GM21390 (cell line): ENCODE data around the gene PPP6R3.
A peak's percentile ranks its signal among the peaks of the same experiment; 100 is the strongest.
"Not testable (repeated sequence)": the region's sequence is repeated elsewhere in the genome, so short reads cannot be mapped to it uniquely, and the experiment has no call there.

Experiments used
- ATAC-seq: cut with Tn5 transposase; IDR thresholded peaks from one replicate; pipeline ENCODE4 v1.9.1; 2021; ENCODE audit not compliant: unreplicated experiment

Gene PPP6R3

DNA sequence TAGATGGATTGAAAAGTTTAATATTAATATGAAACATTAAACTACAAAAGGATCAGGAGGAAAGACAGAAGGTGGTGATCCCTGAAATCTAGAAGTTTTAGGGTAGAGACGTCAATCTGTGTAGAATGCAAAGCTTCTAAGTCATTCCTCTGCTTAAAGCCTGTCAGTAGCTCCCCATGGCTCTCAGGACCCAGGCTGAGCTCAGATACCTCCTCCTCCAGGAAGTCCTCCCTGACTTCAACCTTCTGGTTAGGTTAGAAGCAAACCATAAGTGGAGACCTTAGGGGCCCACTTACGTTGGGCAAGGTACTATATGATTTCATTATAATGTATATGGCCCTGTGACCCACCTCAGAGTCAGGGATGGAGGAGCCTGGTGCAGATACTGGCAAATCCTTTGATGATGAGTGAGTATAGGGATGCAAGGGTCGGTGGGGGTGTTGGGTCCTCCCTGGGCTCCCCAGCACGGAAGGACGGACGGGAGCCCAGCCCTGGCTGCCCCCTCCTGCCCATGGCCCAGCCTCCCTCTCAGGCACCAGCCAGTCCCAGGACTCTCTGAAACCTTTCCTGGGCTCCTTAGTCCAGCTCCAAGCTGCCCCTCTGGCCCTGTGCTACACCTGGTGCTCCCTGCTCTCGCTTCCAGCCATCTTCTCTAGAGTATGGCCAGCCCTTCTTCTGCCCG, 3.2 kb upstream of the PPP6R3 start:
- no peak for ATAC-seq

DNA sequence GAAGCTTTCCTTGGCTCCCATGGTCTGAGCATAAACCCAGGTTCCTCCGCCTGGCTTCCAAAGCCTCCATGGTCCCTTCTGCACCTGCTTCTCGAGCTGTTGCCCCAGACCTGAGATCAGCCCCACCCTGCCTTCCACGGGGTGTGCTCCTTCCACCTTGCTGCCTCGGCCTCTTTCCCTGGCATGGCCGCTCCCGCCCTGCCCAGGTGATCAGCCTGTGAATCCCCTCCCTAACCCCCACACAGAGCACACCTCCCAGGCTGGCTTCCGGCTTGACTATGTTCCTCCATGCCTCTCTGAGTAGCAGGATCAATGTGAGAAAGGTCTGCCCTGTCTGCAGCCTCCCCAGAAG, 2.7 kb upstream of the PPP6R3 start:
- ATAC-seq, result no peak

GRCh38 chr11:68458340-68458739, 2.2 kb upstream of the PPP6R3 start:
- ATAC-seq, result not testable (repeated sequence)

DNA sequence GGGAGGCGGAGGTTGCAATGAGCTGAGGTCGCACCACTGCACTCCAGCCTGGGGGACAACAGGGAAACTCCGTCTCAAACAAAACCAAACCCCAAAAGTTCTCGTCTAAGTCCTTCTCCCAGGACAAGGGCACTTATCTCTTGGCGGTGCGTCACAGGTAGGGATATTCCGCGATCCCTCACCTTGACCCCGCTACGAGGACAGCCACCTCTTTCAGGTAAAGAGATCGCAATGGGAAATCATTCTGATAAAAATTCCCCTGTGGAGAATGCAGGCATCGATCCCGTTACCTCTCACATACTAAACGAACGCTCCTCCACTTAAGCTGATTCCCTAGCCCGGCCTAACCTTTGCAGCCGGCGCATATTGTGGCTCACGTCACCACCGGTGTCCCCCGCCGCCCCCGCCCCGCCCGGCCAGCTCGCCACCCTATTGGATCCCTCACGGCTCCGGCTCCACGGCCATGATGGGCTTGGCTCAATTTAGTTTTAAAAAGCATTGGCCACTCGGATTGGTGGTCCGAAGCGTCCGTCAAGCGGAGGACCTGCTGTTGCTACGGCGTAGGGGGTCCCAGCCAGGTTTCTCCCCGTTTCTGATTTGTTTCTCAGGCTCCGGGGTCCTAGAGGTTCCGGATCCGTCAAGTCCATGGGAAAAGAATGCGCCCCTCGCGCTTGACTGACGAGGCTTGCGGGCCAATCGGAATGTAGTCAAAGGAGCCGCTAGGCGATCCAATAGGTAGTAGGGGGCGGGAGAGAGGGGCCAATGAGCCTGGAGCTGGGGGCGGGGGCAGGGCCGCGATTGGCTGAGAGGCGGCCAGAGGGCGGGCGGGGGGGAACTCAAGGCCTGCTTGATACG, 439 bp upstream of the PPP6R3 start:
- ATAC-seq, result peak; percentile 81

- ATAC-seq, result no peak
Measured at GRCh38 chr11:68461575-68461917, 994 bp downstream of the PPP6R3 start.

GRCh38 chr11:68463714-68464113, 3.2 kb downstream of the PPP6R3 start:
- ATAC-seq, result no peak

- ATAC-seq, result no peak
Measured at GRCh38 chr11:68467201-68467834, 6.8 kb downstream of the PPP6R3 start.

- ATAC-seq, result no peak
Measured at GRCh38 chr11:68468217-68468828, 7.8 kb downstream of the PPP6R3 start.

GRCh38 chr11:68469122-68469521, 8.6 kb downstream of the PPP6R3 start:
- ATAC-seq, result no peak

DNA sequence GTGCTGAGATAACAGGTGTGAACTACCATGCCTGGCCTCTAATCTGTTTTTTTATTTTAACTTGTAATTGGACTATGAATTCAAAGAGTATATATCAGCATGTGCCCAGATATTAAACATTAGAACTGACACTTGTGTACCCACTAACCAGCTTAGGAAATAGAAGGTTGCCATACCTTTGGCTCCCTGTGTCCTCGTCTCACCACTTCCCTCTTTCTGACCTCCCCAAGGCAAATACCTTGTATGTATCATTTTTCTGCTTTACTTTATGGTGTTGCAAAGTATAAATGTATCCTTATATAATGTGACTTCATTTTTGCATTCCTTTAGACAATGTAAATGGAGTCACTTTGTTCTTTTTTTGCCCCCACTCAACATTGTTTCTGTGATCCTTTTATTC, 9.1 kb downstream of the PPP6R3 start:
- ATAC-seq, result no peak

DNA sequence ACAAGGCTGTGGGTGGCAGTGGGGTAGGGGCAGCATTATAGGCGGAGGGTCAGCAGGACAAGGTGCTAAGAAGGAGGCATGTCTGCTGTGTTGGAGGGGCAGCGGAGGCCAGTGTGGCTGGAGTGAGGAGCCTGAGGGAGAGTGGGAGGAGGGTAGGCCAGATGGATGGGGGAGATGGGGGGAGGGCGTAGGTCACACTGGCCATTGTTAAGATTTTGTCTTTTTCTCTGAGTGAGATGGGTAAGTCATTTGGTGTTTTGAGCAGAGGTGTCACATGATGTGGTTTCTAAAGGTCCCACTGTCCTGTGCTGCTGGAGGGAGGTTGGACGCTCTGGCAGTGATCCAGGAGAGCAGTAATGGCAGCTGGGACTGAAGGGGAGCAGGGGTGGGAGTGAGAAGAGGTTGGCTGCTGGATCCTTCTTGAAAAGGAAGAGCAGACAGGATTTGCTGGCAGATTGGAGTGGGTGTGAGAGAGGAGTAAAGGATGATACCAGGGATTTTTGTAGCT, 9.8 kb downstream of the PPP6R3 start:
- ATAC-seq, result no peak

- no peak for ATAC-seq
Measured at GRCh38 chr11:68471360-68472340, 11.1 kb downstream of the PPP6R3 start.

DNA sequence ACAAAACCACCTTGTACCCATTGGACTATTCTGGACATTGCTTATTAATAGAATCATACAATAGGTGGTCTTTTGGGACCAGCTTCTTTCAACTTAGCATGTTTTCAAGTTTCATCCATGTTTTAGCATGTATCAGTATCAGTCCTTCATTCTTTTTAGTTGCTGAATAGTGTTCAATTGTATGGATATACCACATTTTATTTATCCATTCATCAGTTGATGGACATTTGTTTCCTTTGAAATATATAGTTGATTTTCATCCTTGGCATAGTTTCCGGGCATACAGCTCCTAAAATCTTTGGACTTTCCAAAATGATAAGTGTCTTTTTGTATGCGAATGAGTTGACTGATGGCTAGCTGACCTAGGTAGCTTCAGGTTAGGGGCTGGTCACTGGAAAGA, 12.2 kb downstream of the PPP6R3 start:
- ATAC-seq, result no peak

GRCh38 chr11:68473693-68474092, 13.1 kb downstream of the PPP6R3 start:
- no peak for ATAC-seq

DNA sequence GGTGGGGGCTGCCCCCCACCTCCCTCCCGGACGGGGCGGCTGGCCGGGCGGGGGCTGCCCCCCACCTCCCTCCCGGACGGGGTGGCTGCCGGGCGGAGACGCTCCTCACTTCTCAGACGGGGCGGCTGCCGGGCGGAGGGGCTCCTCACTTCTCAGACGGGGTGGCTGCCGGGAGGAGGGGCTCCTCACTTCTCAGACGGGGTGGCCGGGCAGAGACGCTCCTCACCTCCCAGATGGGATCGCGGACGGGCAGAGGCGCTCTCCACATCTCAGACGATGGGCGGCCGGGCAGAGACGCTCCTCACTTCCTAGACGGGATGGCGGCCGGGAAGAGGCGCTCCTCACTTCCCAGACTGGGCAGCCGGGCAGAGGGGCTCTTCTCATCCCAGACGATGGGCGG, 15.1 kb downstream of the PPP6R3 start:
- ATAC-seq, result not testable (repeated sequence)

DNA sequence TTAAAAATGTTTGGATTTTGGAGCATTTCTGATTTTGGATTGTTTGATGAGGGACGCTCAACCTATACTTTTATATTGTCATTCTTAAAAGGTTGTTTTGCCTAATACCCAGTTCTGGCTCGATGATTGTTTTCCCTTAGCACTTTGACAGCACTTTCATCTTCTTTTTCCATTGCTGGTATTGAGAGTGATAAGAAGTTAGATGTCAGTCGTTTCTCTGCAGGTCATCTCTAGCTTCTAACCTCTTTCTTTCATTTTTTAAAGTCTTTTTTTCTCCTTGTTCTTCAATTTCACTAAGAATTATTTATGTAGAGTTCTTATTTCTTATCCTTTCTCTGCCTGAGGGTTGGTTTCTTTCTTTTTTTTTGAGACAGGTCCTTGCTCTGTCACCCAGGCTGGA, 18.8 kb downstream of the PPP6R3 start:
- ATAC-seq, result no peak

- no peak for ATAC-seq
Measured at GRCh38 chr11:68480193-68480592, 19.6 kb downstream of the PPP6R3 start.

DNA sequence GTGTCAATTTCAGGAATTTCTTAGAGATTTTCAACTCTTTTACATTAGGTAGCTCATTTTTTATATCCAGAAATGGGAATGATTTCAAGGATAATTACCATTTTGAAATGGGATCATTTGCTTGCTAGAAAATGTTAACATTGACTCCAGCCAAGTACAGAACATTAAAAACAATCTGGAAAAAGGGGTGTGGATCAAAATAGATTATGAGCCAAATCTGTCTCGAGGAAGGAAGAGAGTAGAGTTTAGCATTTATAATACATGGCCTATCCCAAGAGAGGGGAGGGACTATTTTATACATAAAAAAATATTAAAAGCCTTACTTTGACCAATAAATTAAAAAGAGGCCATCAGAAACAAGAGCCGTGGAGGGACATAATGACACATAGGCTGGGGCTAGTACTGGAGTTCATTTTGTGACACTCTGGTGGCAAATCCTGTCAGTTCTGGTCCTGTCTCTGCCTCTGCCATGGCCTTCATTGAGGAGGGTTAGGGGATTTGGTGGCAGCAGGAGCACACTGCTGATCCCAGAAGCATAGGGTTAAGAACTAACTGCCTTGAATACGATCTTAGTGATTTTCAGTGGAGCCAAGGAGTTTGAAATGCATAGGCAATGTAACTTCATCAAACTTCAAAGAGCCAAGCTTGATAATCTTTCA, 20.4 kb downstream of the PPP6R3 start:
- ATAC-seq, result no peak

DNA sequence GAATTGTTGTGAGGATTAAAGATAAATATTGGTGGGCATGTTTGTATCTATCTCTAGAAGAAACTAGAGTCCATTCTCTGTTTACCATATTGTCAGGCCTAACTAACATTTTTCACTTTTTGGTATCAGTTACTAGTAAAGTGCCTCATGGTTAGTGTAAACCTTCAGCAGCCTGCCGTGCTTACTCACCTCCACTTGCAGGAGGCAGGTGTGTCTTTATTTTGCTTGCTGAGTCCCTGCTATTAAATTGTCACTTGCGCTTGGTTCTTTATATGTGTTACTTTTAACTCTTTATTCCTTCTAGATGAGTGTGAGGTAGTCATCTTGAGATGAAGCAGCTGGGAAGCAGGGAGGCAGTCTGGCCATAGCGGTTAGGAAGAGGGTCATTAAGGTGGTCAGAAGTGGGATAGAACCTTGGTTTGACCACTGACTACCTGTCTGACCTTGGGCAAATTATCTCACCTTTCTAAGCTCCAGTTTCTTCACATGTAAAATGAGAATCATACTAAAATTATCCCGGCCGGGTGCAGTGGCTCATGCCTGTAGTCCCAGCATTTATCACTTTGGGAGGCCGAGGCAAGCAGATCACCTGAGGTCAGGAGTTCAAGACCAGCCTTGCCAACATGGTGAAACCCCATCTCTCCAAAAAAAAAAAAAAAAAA, 21.2 kb downstream of the PPP6R3 start:
- no peak for ATAC-seq
